A673 (cell line): ENCODE results near the gene MAP3K8. TPM values are rescaled to one million over a fixed set of nuclear protein-coding genes. Genes with fewer than 3 reads are reported as not detected.

Source experiments
- Bru-seq: library from RNA; stranded (reverse); fragments of 400-500 nt; gene quantifications from one replicate; lab custom pipeline; 2021; lab: Mats Ljungman, UMichigan
- BruChase-seq, 2 experiments: library from RNA; stranded (reverse); fragments of 400-500 nt; gene quantifications; one replicate each; lab custom pipeline; 2021; lab: Mats Ljungman, UMichigan
- BruUV-seq: library from RNA; stranded (reverse); fragments of 400-500 nt; replicated peaks from 2 replicates; lab custom pipeline; 2021; lab: Mats Ljungman, UMichigan
- CTCF ChIA-PET: fragments of 300-600 bp; sonication (Branson Sonifier 250); formaldehyde crosslinking; loops from one replicate; lab custom pipeline; 2022; ENCODE audit warnings: antibody characterized with exemption; lab: Charles Lee
- POLR2A ChIA-PET: fragments of 300-600 bp; sonication (Branson Sonifier 250); formaldehyde crosslinking; loops from one replicate; lab custom pipeline; 2022; ENCODE audit warnings: antibody characterized with exemption; ENCODE audit not compliant: low non-redundant PET; lab: Charles Lee
- DNase-seq: peaks from one replicate; pipeline ENCODE4 v3.0.0-alpha.2; 2015; ENCODE audit warnings: low spot score
- H3K27ac ChIP-seq: fragments of 200-600 bp; sonication (generic); 2 replicates; pipeline ENCODE4 v1.5.1; 2016; ENCODE audit warnings: mixed run types, low read depth, mild to moderate bottlenecking, mixed read lengths, antibody characterized with exemption, low read length; ENCODE audit not compliant: poor library complexity, severe bottlenecking
- H3K27me3 ChIP-seq: fragments of 200-600 bp; sonication (generic); replicated peaks from 2 replicates; pipeline ENCODE4 v1.6.1; 2017; ENCODE audit warnings: mixed run types, low read depth, mild to moderate bottlenecking, mixed read lengths, antibody characterized with exemption, low read length; ENCODE audit not compliant: insufficient read depth, poor library complexity
- H3K36me3 ChIP-seq: fragments of 200-600 bp; sonication (generic); 2 replicates; pipeline ENCODE4 v1.6.1; 2016; ENCODE audit warnings: mixed run types, mild to moderate bottlenecking, mixed read lengths, antibody characterized with exemption, low read length; ENCODE audit not compliant: insufficient read depth, poor library complexity, severe bottlenecking
- H3K4me1 ChIP-seq: fragments of 200-600 bp; sonication (generic); 2 replicates; pipeline ENCODE4 v1.6.1; 2017; ENCODE audit warnings: mixed run types, mild to moderate bottlenecking, mixed read lengths, antibody characterized with exemption, low read length; ENCODE audit not compliant: insufficient read depth, poor library complexity, severe bottlenecking
- H3K4me3 ChIP-seq: fragments of 200-600 bp; sonication (generic); 2 replicates; pipeline ENCODE4 v1.5.1; 2016; ENCODE audit warnings: low read depth, mixed run types, mild to moderate bottlenecking, mixed read lengths, low read length; ENCODE audit not compliant: poor library complexity, severe bottlenecking
- H3K9me3 ChIP-seq: fragments of 200-600 bp; sonication (generic); 2 replicates; pipeline ENCODE4 v1.6.1; 2016; ENCODE audit warnings: mixed run types, low read depth, mild to moderate bottlenecking, mixed read lengths, antibody characterized with exemption, low read length; ENCODE audit not compliant: poor library complexity, severe bottlenecking
- CTCF ChIP-seq: fragments of 300-800, 200-600 bp; sonication (generic); conservative IDR thresholded peaks from 2 replicates; pipeline ENCODE4 v1.5.1; 2017; ENCODE audit warnings: low read depth, mild to moderate bottlenecking, antibody characterized with exemption, low read length, moderate library complexity, mixed read lengths
- EZH2 ChIP-seq: fragments of 200-600 bp; sonication (generic); IDR thresholded peaks from 2 replicates; pipeline ENCODE4 v1.6.1; 2017; ENCODE audit warnings: borderline replicate concordance, low read depth, mild to moderate bottlenecking, mixed read lengths, antibody characterized with exemption, low read length; ENCODE audit not compliant: poor library complexity, severe bottlenecking
- intact Hi-C: fragments of 100-400 bp; cut with micrococcal nuclease; formaldehyde crosslinking; loops from one replicate; pipeline ENCODE4 v1.10.0; 2022; ENCODE audit not compliant: unreplicated experiment
- long read RNA-seq: library from polyadenylated mRNA; stranded (forward); transcript quantifications from one replicate; pipeline ENCODE4 v2.0.0, GENCODE V29; 2022
- total RNA-seq: library from RNA; stranded (reverse); gene quantifications from 2 replicates; pipeline ENCODE4 v1.2.3, GENCODE V29; 2021

Gene MAP3K8
- 4.5 TPM in 2 replicates for total RNA-seq
- Bru-seq, nascent RNA, result percentile 61 among the genes with signal in this experiment
- percentile 50 among the genes with signal in this experiment for BruChase-seq, experiment 1, labeled RNA remaining after a 2-hour chase
- percentile 41 among the genes with signal in this experiment for BruChase-seq, experiment 2, labeled RNA remaining after a 6-hour chase
- long read RNA-seq, partial matches to known transcripts, result 5 of 9 reads
- long read RNA-seq, other reads (novel, unspliced or antisense), result 2 of 9 reads

DNA sequence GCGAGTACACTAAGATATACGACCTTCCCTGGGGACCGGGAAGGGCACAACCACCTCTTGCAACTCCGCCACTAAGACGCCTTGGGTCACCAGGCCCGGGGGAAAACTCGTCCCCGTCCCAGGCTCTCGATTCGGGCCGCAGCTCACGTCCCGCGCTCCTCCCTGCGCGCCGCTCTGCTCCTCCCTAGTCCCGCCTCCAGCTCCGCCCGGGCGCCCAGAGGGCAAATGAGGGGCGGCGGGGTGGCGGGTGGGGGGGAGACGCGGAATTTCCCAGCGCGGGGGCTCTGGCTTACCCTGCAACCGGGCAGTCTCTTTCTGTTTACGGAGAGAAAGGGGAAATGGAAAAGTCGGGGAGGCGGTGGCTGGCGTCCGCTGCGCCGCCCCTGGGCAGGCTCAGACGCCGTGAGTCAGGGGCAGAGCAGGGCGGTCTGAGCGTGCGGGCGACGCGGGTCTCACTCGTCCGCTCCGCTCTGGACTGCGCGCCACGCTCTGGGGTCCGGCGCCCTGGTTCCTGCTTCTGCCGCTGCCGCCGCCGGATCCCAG is at the start of gene MAP3K8:
Gene MAP3K8 (plus strand): TSS at position 455 of the 543 bp plus-strand sequence. CDS start 4,755 bp downstream, outside the sequence.
- no peaks in the 10 kb centered on the region for H3K9me3 ChIP-seq
- DNase-seq, result peak; percentile 90
- CTCF ChIA-PET, result no interaction called here
- TF ChIP-seq CTCF, result no peak
- TF ChIP-seq EZH2, result no peak
- peak within 1 kb of the TSS; percentile 86 for H3K27ac ChIP-seq
- H3K4me3 ChIP-seq, result peak within 1 kb of the TSS; percentile 96
- H3K4me1 ChIP-seq, result peaks cover 35% of the 10 kb centered on the region
- intact Hi-C loops, result no loop called here
- H3K27me3 ChIP-seq, result no peaks in the 10 kb centered on the region
- POLR2A ChIA-PET, result interaction anchor here (0.6 to 0.7 kb wide), 2 partner anchors 120 to 130 kb away, joined by 3 read pairs; no protein-coding TSS in a partner anchor
- no TSS peak for BruUV-seq
- no peaks in the 10 kb centered on the region for H3K36me3 ChIP-seq

GRCh38 chr10:30384701-30385201 is 49.2 kb upstream of the MAP3K8 start:
- DNase-seq, result peak; percentile 76
- POLR2A ChIA-PET, result interaction anchor here (0.6 kb wide), 1 partner anchor 129 kb away, joined by 18 read pairs; no protein-coding TSS in a partner anchor
- Histone ChIP-seq H3K27me3 (no peaks in the 10 kb centered on the region), H3K9me3 (no peaks in the 10 kb centered on the region), H3K36me3 (no peaks in the 10 kb centered on the region), H3K27ac (no peak overlapping the region), H3K4me3 (no peak overlapping the region), H3K4me1 (no peaks in the 10 kb centered on the region)
- intact Hi-C loops, result loop anchor here (2.0 kb wide), 1 partner anchor 386 kb away; no protein-coding TSS in a partner anchor
- peak; percentile 68 for TF ChIP-seq CTCF
- TF ChIP-seq EZH2, result no peak
- CTCF ChIA-PET, result interaction anchor here (0.7 to 1.4 kb wide), 6 partner anchors 28 to 386 kb away, joined by 3 to 5 read pairs (median 4); no protein-coding TSS in a partner anchor
- BruUV-seq, result no TSS peak

GRCh38 chr10:30386801-30387588 is 47.0 kb upstream of the MAP3K8 start:
- intact Hi-C loops, result no loop called here

More at GRCh38 chr10:30386801-30387588, 47.0 kb upstream of the MAP3K8 start:
- H3K4me1 ChIP-seq, result no peaks in the 10 kb centered on the region
- no peaks in the 10 kb centered on the region for H3K9me3 ChIP-seq
- DNase-seq, result no peak
- no peaks in the 10 kb centered on the region for H3K27me3 ChIP-seq
- no TSS peak for BruUV-seq
- ChIA-PET POLR2A (no interaction called here), CTCF (no interaction called here)
- H3K27ac ChIP-seq, result no peak overlapping the region
- TF ChIP-seq CTCF (no peak), EZH2 (no peak)
- no peaks in the 10 kb centered on the region for H3K36me3 ChIP-seq
- H3K4me3 ChIP-seq, result no peak overlapping the region
